ENCODE results near the gene TMEM51. TPM values are rescaled to one million over a fixed set of nuclear protein-coding genes. Genes with fewer than 3 reads are reported as not detected.

Gene TMEM51
- total and polyA plus RNA-seq, 8 donors: 18.2 to 42.1 (median 25.6) TPM

- Histone ChIP-seq H3K36me3 (no peaks in the 10 kb centered on the region), H3K4me1 (peaks cover 50 to 81% (median 73%) of the 10 kb centered on the region in 3 donors), H3K9me3 (no peaks in the 10 kb centered on the region), H3K4me3 (no peak overlapping the region), H3K27me3 (no peaks in the 10 kb centered on the region), H3K27ac (peak overlapping the region in 1 of 4 donors; percentile 85)
- no peak for FAIRE-seq
- DNase-seq: no peak
- no peak for TF ChIP-seq CTCF (IDR thresholded peaks at IDR 0.05)
- intact Hi-C loops (cut with DNase I): loop anchor here in 1 of 3 donors (5.0 to 10.0 kb wide), 2 partner anchors 53 to 70 kb away; partner anchors contain the start of gene TMEM51
- 72 to 74% methylated on average over 7 of the region's 7 CpGs for WGBS, 2 donors
- no peak for ATAC-seq
Observed at GRCh38 chr1:15204931-15205330, 51.4 kb downstream of the TMEM51 start.

GRCh38 chr1:15205586-15206346, 52.2 kb downstream of the TMEM51 start:
- H3K27me3 ChIP-seq: no peaks in the 10 kb centered on the region
- no peak for DNase-seq
- H3K4me3 ChIP-seq: peak overlapping the region in 1 of 4 donors; percentile 18
- H3K4me1 ChIP-seq: peaks cover 46 to 84% (median 70%) of the 10 kb centered on the region in 3 donors
- H3K36me3 ChIP-seq: no peaks in the 10 kb centered on the region
- intact Hi-C loops (cut with DNase I): loop anchor here in 1 of 3 donors (10.0 kb wide), 1 partner anchor 69 kb away; no protein-coding TSS in a partner anchor
- no peak for FAIRE-seq
- no peaks in the 10 kb centered on the region for H3K9me3 ChIP-seq
- TF ChIP-seq CTCF (IDR thresholded peaks at IDR 0.05): no peak
- WGBS, 2 donors: 49 to 55% methylated on average over 12 of the region's 12 CpGs
- peak overlapping the region in 3 of 4 donors; percentile 31 to 75 (median 72) for H3K27ac ChIP-seq
- no peak for ATAC-seq

- DNase-seq: no peak
- H3K4me3 ChIP-seq: peak overlapping the region in 1 of 4 donors; percentile 18
- FAIRE-seq: no peak
Observed at GRCh38 chr1:15206418-15207030, 53.0 kb downstream of the TMEM51 start.

GRCh38 chr1:15207031-15207828, 53.7 kb downstream of the TMEM51 start:
- WGBS, 2 donors: 35 to 36% methylated on average over 25 of the region's 25 CpGs
- peak overlapping the region in 1 of 4 donors; percentile 18 for H3K4me3 ChIP-seq
- H3K9me3 ChIP-seq: no peaks in the 10 kb centered on the region
- peaks cover 49 to 88% (median 69%) of the 10 kb centered on the region in 3 donors for H3K4me1 ChIP-seq
- DNase-seq: peak in 2 of 6 donors; percentile 39 to 72
- H3K27ac ChIP-seq: peak overlapping the region; percentile 2 to 75 (median 54)
- peak in 3 of 4 donors; percentile 34 to 49 (median 48) for ATAC-seq
- FAIRE-seq: no peak
- no peaks in the 10 kb centered on the region for H3K36me3 ChIP-seq
- no peaks in the 10 kb centered on the region for H3K27me3 ChIP-seq
- TF ChIP-seq CTCF (IDR thresholded peaks at IDR 0.05): no peak
- intact Hi-C loops (cut with DNase I): loop anchor here in 1 of 3 donors (10.0 kb wide), 1 partner anchor 68 kb away; no protein-coding TSS in a partner anchor

More at GRCh38 chr1:15206418-15207030, 53.0 kb downstream of the TMEM51 start:
- peak in 3 of 4 donors; percentile 19 to 27 (median 24) for ATAC-seq
- Histone ChIP-seq H3K9me3 (no peaks in the 10 kb centered on the region), H3K4me1 (peaks cover 45 to 86% (median 65%) of the 10 kb centered on the region in 3 donors), H3K27ac (peak overlapping the region; percentile 2 to 75 (median 52)), H3K27me3 (no peaks in the 10 kb centered on the region), H3K36me3 (no peaks in the 10 kb centered on the region)
- no peak for TF ChIP-seq CTCF (IDR thresholded peaks at IDR 0.05)
- WGBS, 2 donors: 18 to 24% methylated on average over 8 of the region's 8 CpGs
- intact Hi-C loops (cut with DNase I): loop anchor here in 1 of 3 donors (10.0 kb wide), 1 partner anchor 68 kb away; no protein-coding TSS in a partner anchor
